Panc1 (cell line): Measurements from ENCODE around the gene F2. TPM values are rescaled to one million over a fixed set of nuclear protein-coding genes. Genes with fewer than 3 reads are reported as not detected.

ENCODE experiments used
- ATAC-seq: fragments of 200-7000 bp; cut with Tn5 transposase; 2 replicates; pipeline ENCODE4 v1.9.1; 2020; ENCODE audit warnings: mild to moderate bottlenecking, moderate library complexity
- BruUV-seq: library from RNA; stranded (reverse); fragments of 400-500 nt; replicated peaks from 2 replicates; lab custom pipeline; 2021; lab: Mats Ljungman, UMichigan
- CTCF ChIA-PET: fragments of 300-600 bp; sonication (Branson Sonifier 250); formaldehyde crosslinking; loops from one replicate; lab custom pipeline; 2022; ENCODE audit warnings: antibody characterized with exemption; lab: Charles Lee
- POLR2A ChIA-PET: fragments of 300-600 bp; sonication (Branson Sonifier 250); formaldehyde crosslinking; loops from one replicate; lab custom pipeline; 2022; ENCODE audit warnings: antibody characterized with exemption; lab: Charles Lee
- DNase-seq: peaks from one replicate; pipeline ENCODE4 v3.0.0-alpha.2; 2010; ENCODE audit warnings: low read depth, low spot score
- H3K27ac ChIP-seq: 2 replicates; pipeline ENCODE4 v1.5.1; 2011; ENCODE audit warnings: mild to moderate bottlenecking, low read length, inconsistent platforms
- H3K27me3 ChIP-seq: fragments of 200-500 bp; sonication (Bioruptor generic); 2 replicates; pipeline ENCODE4 v1.6.0; 2014; ENCODE audit warnings: low read length, inconsistent platforms; ENCODE audit not compliant: control insufficient read depth, insufficient read depth
- H3K36me3 ChIP-seq: fragments of 200-500 bp; sonication (Bioruptor generic); 2 replicates; pipeline ENCODE4 v1.5.1; 2014; ENCODE audit warnings: inconsistent platforms, mild to moderate bottlenecking, low read length, moderate library complexity; ENCODE audit not compliant: control insufficient read depth, insufficient read depth
- H3K4me1 ChIP-seq: 2 replicates; pipeline ENCODE4 v1.5.1; 2011; ENCODE audit warnings: inconsistent platforms, mild to moderate bottlenecking, low read length, moderate library complexity; ENCODE audit not compliant: control insufficient read depth, insufficient read depth
- H3K4me3 ChIP-seq, 2 experiments: 2 replicates each; pipeline ENCODE4 v1.5.1; 2011 to 2012; ENCODE audit warnings: low read depth in 2 of 2, low read length in 2 of 2, mild to moderate bottlenecking in 2 of 2, inconsistent platforms in 1 of 2, moderate library complexity in 1 of 2
- H3K9me3 ChIP-seq: fragments of 200-500 bp; sonication (Bioruptor generic); 2 replicates; pipeline ENCODE4 v1.5.1; 2014; ENCODE audit warnings: low read depth, mild to moderate bottlenecking, inconsistent platforms, low read length, moderate library complexity; ENCODE audit not compliant: control insufficient read depth, insufficient read depth
- POLR2AphosphoS5 ChIP-seq: IDR thresholded peaks from 2 replicates; pipeline ENCODE4 v1.6.1; 2012; ENCODE audit warnings: mild to moderate bottlenecking, low read depth, low read length, moderate library complexity
- SIN3A ChIP-seq: IDR thresholded peaks from 2 replicates; pipeline ENCODE4 v1.6.1; 2012; ENCODE audit warnings: low read depth, mild to moderate bottlenecking, low read length, moderate library complexity, borderline replicate concordance; ENCODE audit not compliant: insufficient read depth
- TCF7L2 ChIP-seq: IDR thresholded peaks from 2 replicates; pipeline ENCODE4 v1.6.1; 2011; ENCODE audit warnings: mild to moderate bottlenecking, low read depth, low read length, inconsistent platforms
- in situ Hi-C: cut with HindIII; loops from 2 replicates; pipeline ENCODE4 v1.10.0; 2016; ENCODE audit warnings: low sequenced_read_pairs, low pct_unique_long_range_greater_than_20kb
- intact Hi-C: fragments of 100-400 bp; cut with micrococcal nuclease; formaldehyde crosslinking; loops from one replicate; pipeline ENCODE4 v1.10.0; 2022; ENCODE audit not compliant: unreplicated experiment
- total RNA-seq: library from RNA; stranded (reverse); gene quantifications from one replicate; pipeline ENCODE4 v1.2.1, GENCODE V29; 2021; ENCODE audit not compliant: unreplicated experiment
- TF ChIP-seq, protein P1 (sequence below), 2 experiments: IDR thresholded peaks; 2 replicates each; pipeline ENCODE4 v1.6.1; 2011 to 2012; ENCODE audit warnings: low read depth in 2 of 2, control low read depth in 1 of 2, low read length in 1 of 2, mild to moderate bottlenecking in 1 of 2, moderate library complexity in 1 of 2; ENCODE audit not compliant: insufficient read depth in 1 of 2
- TF ChIP-seq, protein P2 (sequence below): fragments of 450-650 bp; IDR thresholded peaks from 2 replicates; pipeline ENCODE4 v1.5.1; 2017; ENCODE audit warnings: mild to moderate bottlenecking

F2 gene
- total RNA-seq, 1 experiment from 2014 or later: 0.64 TPM

DNA sequence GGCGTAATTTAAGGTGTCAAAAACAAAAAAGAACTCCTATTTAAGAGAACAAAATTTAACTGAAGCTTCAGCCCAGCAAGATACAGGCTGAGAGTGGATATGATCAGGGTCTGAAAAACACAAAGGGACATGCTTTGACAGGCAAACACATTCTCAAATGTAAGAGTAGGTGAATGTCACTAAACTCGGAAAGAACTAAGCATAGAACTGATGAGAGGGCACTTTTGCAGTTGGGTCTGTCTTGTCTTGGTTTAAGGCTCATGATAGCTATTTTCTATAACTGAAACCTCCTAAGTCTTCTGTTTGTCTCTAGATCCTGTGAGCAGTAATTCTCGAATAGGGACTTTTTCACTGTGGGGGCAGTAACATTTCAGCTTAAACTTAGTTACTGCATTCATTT is 27.0 kb downstream of the F2 start:
- POLR2A ChIA-PET: no interaction called here
- in situ Hi-C loops: no loop called here
- ATAC-seq (no peak), DNase-seq (no peak)
- no peak overlapping the region for H3K4me3 ChIP-seq
- CTCF ChIA-PET: no interaction called here
- H3K36me3 ChIP-seq: peaks cover 45% of the 10 kb centered on the region
- intact Hi-C loops: no loop called here
- H3K4me1 ChIP-seq: no peaks in the 10 kb centered on the region
- no peak overlapping the region for H3K27ac ChIP-seq
- H3K9me3 ChIP-seq: no peaks in the 10 kb centered on the region
- H3K27me3 ChIP-seq: no peaks in the 10 kb centered on the region
- TF ChIP-seq SIN3A: no peak
- TF ChIP-seq, protein P1, sequence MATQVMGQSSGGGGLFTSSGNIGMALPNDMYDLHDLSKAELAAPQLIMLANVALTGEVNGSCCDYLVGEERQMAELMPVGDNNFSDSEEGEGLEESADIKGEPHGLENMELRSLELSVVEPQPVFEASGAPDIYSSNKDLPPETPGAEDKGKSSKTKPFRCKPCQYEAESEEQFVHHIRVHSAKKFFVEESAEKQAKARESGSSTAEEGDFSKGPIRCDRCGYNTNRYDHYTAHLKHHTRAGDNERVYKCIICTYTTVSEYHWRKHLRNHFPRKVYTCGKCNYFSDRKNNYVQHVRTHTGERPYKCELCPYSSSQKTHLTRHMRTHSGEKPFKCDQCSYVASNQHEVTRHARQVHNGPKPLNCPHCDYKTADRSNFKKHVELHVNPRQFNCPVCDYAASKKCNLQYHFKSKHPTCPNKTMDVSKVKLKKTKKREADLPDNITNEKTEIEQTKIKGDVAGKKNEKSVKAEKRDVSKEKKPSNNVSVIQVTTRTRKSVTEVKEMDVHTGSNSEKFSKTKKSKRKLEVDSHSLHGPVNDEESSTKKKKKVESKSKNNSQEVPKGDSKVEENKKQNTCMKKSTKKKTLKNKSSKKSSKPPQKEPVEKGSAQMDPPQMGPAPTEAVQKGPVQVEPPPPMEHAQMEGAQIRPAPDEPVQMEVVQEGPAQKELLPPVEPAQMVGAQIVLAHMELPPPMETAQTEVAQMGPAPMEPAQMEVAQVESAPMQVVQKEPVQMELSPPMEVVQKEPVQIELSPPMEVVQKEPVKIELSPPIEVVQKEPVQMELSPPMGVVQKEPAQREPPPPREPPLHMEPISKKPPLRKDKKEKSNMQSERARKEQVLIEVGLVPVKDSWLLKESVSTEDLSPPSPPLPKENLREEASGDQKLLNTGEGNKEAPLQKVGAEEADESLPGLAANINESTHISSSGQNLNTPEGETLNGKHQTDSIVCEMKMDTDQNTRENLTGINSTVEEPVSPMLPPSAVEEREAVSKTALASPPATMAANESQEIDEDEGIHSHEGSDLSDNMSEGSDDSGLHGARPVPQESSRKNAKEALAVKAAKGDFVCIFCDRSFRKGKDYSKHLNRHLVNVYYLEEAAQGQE (IDR thresholded peaks at IDR 0.05; ENCODE audit: insufficient read depth in 1 of 2, low read depth in 2 of 2, low read length in 1 of 2): no peak
- no TSS peak for BruUV-seq

DNA sequence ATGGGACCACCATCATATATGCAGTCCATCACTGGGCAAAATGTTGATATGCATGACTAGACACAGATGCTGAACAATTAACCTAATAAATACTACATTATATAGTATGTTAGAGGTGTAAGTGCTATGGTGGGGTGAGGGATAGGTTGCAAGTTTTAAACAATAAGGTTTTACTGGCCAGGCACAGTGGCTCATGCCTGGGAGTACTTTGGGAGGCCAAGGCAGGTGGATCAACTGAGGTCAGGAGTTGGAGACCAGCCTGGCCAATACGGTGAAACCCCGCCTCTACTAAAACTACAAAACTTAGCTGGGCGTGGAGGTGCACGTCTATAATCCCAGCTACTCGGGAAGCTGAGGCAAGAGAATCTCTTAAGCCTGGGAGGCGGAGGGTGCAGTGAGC is 28.1 kb downstream of the F2 start:
- no peaks in the 10 kb centered on the region for H3K27me3 ChIP-seq
- intact Hi-C loops: no loop called here
- TF ChIP-seq TCF7L2 (no peak), SIN3A (no peak), POLR2AphosphoS5 (no peak)
- TF ChIP-seq, protein P1 (IDR thresholded peaks at IDR 0.05; ENCODE audit: insufficient read depth in 1 of 2, low read depth in 2 of 2, low read length in 1 of 2): no peak
- TF ChIP-seq, protein P2, sequence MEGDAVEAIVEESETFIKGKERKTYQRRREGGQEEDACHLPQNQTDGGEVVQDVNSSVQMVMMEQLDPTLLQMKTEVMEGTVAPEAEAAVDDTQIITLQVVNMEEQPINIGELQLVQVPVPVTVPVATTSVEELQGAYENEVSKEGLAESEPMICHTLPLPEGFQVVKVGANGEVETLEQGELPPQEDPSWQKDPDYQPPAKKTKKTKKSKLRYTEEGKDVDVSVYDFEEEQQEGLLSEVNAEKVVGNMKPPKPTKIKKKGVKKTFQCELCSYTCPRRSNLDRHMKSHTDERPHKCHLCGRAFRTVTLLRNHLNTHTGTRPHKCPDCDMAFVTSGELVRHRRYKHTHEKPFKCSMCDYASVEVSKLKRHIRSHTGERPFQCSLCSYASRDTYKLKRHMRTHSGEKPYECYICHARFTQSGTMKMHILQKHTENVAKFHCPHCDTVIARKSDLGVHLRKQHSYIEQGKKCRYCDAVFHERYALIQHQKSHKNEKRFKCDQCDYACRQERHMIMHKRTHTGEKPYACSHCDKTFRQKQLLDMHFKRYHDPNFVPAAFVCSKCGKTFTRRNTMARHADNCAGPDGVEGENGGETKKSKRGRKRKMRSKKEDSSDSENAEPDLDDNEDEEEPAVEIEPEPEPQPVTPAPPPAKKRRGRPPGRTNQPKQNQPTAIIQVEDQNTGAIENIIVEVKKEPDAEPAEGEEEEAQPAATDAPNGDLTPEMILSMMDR: no peak
- H3K4me3 ChIP-seq: no peak overlapping the region
- CTCF ChIA-PET: interaction anchor here (0.5 kb wide), 1 partner anchor 9 kb away, joined by 4 read pairs; no protein-coding TSS in a partner anchor
- H3K27ac ChIP-seq: no peak overlapping the region
- peaks cover 55% of the 10 kb centered on the region for H3K36me3 ChIP-seq
- no TSS peak for BruUV-seq
- POLR2A ChIA-PET: no interaction called here
- in situ Hi-C loops: no loop called here
- no peak for ATAC-seq
- DNase-seq: no peak
- no peaks in the 10 kb centered on the region for H3K9me3 ChIP-seq
- H3K4me1 ChIP-seq: no peaks in the 10 kb centered on the region
